WTC11 (cell line): ENCODE data around the gene HSPBAP1. TPM values are rescaled to one million over a fixed set of nuclear protein-coding genes. Genes with fewer than 3 reads are reported as not detected.
"Not testable (repeated sequence)": the region's sequence is repeated elsewhere in the genome, so short reads cannot be mapped to it uniquely, and the experiment has no call there.

Experiments used
- ATAC-seq: fragments of 200-7000 bp; cut with Tn5 transposase; 2 replicates; pipeline ENCODE4 v1.10.0; 2021; ENCODE audit warnings: mild to moderate bottlenecking, moderate library complexity
- CTCF ChIA-PET: fragments of 300-600 bp; sonication (Branson Sonifier 250); formaldehyde crosslinking; loops from one replicate; lab custom pipeline; 2021; ENCODE audit warnings: antibody characterized with exemption; lab: Charles Lee
- POLR2A ChIA-PET: fragments of 350-600 bp; sonication (Branson Sonifier 250); formaldehyde crosslinking; loops from one replicate; lab custom pipeline; 2021; ENCODE audit warnings: antibody characterized with exemption; lab: Charles Lee
- DNase-seq: peaks from one replicate; pipeline ENCODE4 v3.0.0; 2021; ENCODE audit warnings: low spot score
- H3K27ac Mint-ChIP-seq: 2 replicates; pipeline ENCODE4 v1.8.0; 2021; ENCODE audit warnings: mixed read lengths
- H3K27me3 Mint-ChIP-seq: 2 replicates; pipeline ENCODE4 v1.8.0; 2021; ENCODE audit warnings: low read depth, mild to moderate bottlenecking, moderate library complexity, mixed read lengths
- H3K36me3 Mint-ChIP-seq: 2 replicates; pipeline ENCODE4 v1.8.0; 2021; ENCODE audit warnings: mixed read lengths
- H3K4me1 Mint-ChIP-seq: 2 replicates; pipeline ENCODE4 v1.8.0; 2022; ENCODE audit warnings: mixed read lengths
- H3K4me3 Mint-ChIP-seq: 2 replicates; pipeline ENCODE4 v1.8.0; 2021; ENCODE audit warnings: mild to moderate bottlenecking, moderate library complexity, mixed read lengths
- H3K9me3 Mint-ChIP-seq: 2 replicates; pipeline ENCODE4 v1.8.0; 2021; ENCODE audit warnings: mixed read lengths
- ETV6 ChIP-seq: sonication (generic); formaldehyde crosslinking; IDR thresholded peaks from 2 replicates; pipeline ENCODE4 v1.8.1; 2022; ENCODE audit warnings: mild to moderate bottlenecking, missing genetic modification reagents
- FOXP1 ChIP-seq: sonication (generic); formaldehyde crosslinking; IDR thresholded peaks from 2 replicates; pipeline ENCODE4 v1.8.0; 2022; ENCODE audit warnings: missing genetic modification reagents, mild to moderate bottlenecking, moderate library complexity, borderline replicate concordance
- GRHL2 ChIP-seq: fragments of 250-450 bp; sonication (Bioruptor Pico); IDR thresholded peaks from 2 replicates; pipeline ENCODE4 v1.8.0; 2022; ENCODE audit warnings: mild to moderate bottlenecking, moderate library complexity; ENCODE audit not compliant: insufficient replicate concordance, severe bottlenecking
- MYBL2 ChIP-seq: sonication (generic); formaldehyde crosslinking; IDR thresholded peaks from 2 replicates; pipeline ENCODE4 v1.8.1; 2023; ENCODE audit warnings: mild to moderate bottlenecking, moderate library complexity, missing genetic modification reagents
- NFYB ChIP-seq: sonication (generic); formaldehyde crosslinking; conservative IDR thresholded peaks from 2 replicates; pipeline ENCODE4 v1.8.0; 2022; ENCODE audit warnings: low read depth, missing genetic modification reagents
- RELA ChIP-seq: sonication (generic); formaldehyde crosslinking; IDR thresholded peaks from 2 replicates; pipeline ENCODE4 v1.8.1; 2022; ENCODE audit warnings: missing genetic modification reagents, mild to moderate bottlenecking, borderline replicate concordance
- TCF7 ChIP-seq: sonication (generic); formaldehyde crosslinking; IDR thresholded peaks from 2 replicates; pipeline ENCODE4 v1.8.0; 2022; ENCODE audit warnings: mild to moderate bottlenecking, low read depth, missing genetic modification reagents, moderate library complexity
- ZBTB21 ChIP-seq: sonication (generic); formaldehyde crosslinking; IDR thresholded peaks from 2 replicates; pipeline ENCODE4 v1.8.1; 2023; ENCODE audit warnings: mild to moderate bottlenecking, missing genetic modification reagents, borderline replicate concordance
- ZNF396 ChIP-seq: fragments of 250-450 bp; sonication (Bioruptor Pico); IDR thresholded peaks from 2 replicates; pipeline ENCODE4 v1.8.0; 2021; ENCODE audit warnings: mild to moderate bottlenecking, moderate library complexity, borderline replicate concordance
- ZNF423 ChIP-seq: fragments of 250-450 bp; sonication (Bioruptor Pico); IDR thresholded peaks from 2 replicates; pipeline ENCODE4 v2.1.2; 2022; ENCODE audit warnings: mild to moderate bottlenecking, moderate library complexity
- total RNA-seq: library from RNA; stranded (reverse); gene quantifications from 3 replicates; pipeline ENCODE4 v1.2.3, GENCODE V29; 2021
- TF ChIP-seq, protein P1 (sequence below): sonication (generic); formaldehyde crosslinking; IDR thresholded peaks from 2 replicates; pipeline ENCODE4 v1.8.0; 2022; ENCODE audit warnings: mild to moderate bottlenecking, missing genetic modification reagents
- TF ChIP-seq, protein P2 (sequence below): sonication (generic); formaldehyde crosslinking; IDR thresholded peaks from 2 replicates; pipeline ENCODE4 v1.8.1; 2023; ENCODE audit warnings: mild to moderate bottlenecking, missing genetic modification reagents
- TF ChIP-seq, protein P3 (sequence below): sonication (generic); formaldehyde crosslinking; IDR thresholded peaks from 2 replicates; pipeline ENCODE4 v1.8.1; 2022; ENCODE audit warnings: missing genetic modification reagents, borderline replicate concordance
- TF ChIP-seq, protein P4 (sequence below): sonication (generic); formaldehyde crosslinking; IDR thresholded peaks from 2 replicates; pipeline ENCODE4 v1.8.1; 2022; ENCODE audit warnings: mild to moderate bottlenecking, moderate library complexity, missing genetic modification reagents
- TF ChIP-seq, protein P5 (sequence below): fragments of 250-450 bp; sonication (Bioruptor Pico); IDR thresholded peaks from 2 replicates; pipeline ENCODE4 v2.1.2; 2022; ENCODE audit warnings: mild to moderate bottlenecking, moderate library complexity
- TF ChIP-seq, protein P6 (sequence below): sonication (generic); formaldehyde crosslinking; IDR thresholded peaks from 2 replicates; pipeline ENCODE4 v1.8.0; 2023; ENCODE audit warnings: mild to moderate bottlenecking, missing genetic modification reagents
- TF ChIP-seq, protein P7 (sequence below): sonication (generic); formaldehyde crosslinking; IDR thresholded peaks from 2 replicates; pipeline ENCODE4 v1.8.1; 2022; ENCODE audit warnings: low read depth, missing genetic modification reagents, borderline replicate concordance
- TF ChIP-seq, protein P8 (sequence below): sonication (generic); formaldehyde crosslinking; IDR thresholded peaks from 2 replicates; pipeline ENCODE4 v1.8.0; 2022; ENCODE audit warnings: mild to moderate bottlenecking, missing genetic modification reagents
- TF ChIP-seq, protein P9 (sequence below): sonication (generic); formaldehyde crosslinking; conservative IDR thresholded peaks from 2 replicates; pipeline ENCODE4 v1.8.1; 2022; ENCODE audit warnings: mild to moderate bottlenecking, missing genetic modification reagents

Gene HSPBAP1
- total RNA-seq, 1 experiment from 2014 or later = 9.1 TPM

DNA sequence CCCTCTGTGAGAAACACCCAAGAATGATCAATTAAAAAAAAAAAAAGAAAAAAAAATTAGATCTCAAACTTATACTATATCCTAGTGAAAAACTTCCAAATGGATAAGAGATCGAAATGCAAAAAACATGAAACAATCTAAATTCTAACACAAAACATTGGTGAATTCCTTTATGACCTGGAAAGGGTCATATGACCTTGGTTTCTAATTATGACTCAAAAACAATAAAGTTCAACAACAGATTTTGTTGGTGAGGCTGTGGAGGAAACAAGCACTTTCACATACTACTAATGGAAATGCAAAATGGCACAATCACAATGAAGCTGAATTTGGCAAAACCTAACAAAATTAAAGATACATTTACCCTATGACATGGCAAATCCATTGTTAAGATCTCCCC is 45.3 kb downstream of the HSPBAP1 start:
- Mint-ChIP-seq H3K27ac (no peak overlapping the region), H3K4me3 (no peak overlapping the region), H3K9me3 (peaks cover 23% of the 10 kb centered on the region), H3K36me3 (peaks cover 34% of the 10 kb centered on the region), H3K4me1 (no peaks in the 10 kb centered on the region), H3K27me3 (no peaks in the 10 kb centered on the region)
- ChIA-PET CTCF (no interaction called here), POLR2A (no interaction called here)
- no peak for ATAC-seq
- DNase-seq = no peak
- TF ChIP-seq, protein P1, sequence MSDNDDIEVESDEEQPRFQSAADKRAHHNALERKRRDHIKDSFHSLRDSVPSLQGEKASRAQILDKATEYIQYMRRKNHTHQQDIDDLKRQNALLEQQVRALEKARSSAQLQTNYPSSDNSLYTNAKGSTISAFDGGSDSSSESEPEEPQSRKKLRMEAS (CRISPR knock-in tag) = no peak
- TF ChIP-seq ZBTB21 (CRISPR knock-in tag) (no peak), ZNF423 (CRISPR knock-in tag) (no peak), FOXP1 (no peak), NFYB (CRISPR knock-in tag) (no peak), ZNF396 (CRISPR knock-in tag) (no peak), GRHL2 (CRISPR knock-in tag) (no peak), RELA (CRISPR knock-in tag) (no peak)
- TF ChIP-seq, protein P2, sequence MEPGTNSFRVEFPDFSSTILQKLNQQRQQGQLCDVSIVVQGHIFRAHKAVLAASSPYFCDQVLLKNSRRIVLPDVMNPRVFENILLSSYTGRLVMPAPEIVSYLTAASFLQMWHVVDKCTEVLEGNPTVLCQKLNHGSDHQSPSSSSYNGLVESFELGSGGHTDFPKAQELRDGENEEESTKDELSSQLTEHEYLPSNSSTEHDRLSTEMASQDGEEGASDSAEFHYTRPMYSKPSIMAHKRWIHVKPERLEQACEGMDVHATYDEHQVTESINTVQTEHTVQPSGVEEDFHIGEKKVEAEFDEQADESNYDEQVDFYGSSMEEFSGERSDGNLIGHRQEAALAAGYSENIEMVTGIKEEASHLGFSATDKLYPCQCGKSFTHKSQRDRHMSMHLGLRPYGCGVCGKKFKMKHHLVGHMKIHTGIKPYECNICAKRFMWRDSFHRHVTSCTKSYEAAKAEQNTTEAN (CRISPR knock-in tag) = no peak
- TF ChIP-seq, protein P3, sequence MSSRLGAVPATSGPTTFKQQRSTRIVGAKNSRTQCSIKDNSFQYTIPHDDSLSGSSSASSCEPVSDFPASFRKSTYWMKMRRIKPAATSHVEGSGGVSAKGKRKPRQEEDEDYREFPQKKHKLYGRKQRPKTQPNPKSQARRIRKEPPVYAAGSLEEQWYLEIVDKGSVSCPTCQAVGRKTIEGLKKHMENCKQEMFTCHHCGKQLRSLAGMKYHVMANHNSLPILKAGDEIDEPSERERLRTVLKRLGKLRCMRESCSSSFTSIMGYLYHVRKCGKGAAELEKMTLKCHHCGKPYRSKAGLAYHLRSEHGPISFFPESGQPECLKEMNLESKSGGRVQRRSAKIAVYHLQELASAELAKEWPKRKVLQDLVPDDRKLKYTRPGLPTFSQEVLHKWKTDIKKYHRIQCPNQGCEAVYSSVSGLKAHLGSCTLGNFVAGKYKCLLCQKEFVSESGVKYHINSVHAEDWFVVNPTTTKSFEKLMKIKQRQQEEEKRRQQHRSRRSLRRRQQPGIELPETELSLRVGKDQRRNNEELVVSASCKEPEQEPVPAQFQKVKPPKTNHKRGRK (CRISPR knock-in tag) = no peak
- TF ChIP-seq, protein P4, sequence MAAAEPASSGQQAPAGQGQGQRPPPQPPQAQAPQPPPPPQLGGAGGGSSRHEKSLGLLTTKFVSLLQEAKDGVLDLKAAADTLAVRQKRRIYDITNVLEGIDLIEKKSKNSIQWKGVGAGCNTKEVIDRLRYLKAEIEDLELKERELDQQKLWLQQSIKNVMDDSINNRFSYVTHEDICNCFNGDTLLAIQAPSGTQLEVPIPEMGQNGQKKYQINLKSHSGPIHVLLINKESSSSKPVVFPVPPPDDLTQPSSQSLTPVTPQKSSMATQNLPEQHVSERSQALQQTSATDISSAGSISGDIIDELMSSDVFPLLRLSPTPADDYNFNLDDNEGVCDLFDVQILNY (CRISPR knock-in tag) = no peak
- TF ChIP-seq, protein P5, sequence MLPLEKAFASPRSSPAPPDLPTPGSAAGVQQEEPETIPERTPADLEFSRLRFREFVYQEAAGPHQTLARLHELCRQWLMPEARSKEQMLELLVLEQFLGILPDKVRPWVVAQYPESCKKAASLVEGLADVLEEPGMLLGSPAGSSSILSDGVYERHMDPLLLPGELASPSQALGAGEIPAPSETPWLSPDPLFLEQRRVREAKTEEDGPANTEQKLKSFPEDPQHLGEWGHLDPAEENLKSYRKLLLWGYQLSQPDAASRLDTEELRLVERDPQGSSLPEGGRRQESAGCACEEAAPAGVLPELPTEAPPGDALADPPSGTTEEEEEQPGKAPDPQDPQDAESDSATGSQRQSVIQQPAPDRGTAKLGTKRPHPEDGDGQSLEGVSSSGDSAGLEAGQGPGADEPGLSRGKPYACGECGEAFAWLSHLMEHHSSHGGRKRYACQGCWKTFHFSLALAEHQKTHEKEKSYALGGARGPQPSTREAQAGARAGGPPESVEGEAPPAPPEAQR (CRISPR knock-in tag) = no peak

DNA sequence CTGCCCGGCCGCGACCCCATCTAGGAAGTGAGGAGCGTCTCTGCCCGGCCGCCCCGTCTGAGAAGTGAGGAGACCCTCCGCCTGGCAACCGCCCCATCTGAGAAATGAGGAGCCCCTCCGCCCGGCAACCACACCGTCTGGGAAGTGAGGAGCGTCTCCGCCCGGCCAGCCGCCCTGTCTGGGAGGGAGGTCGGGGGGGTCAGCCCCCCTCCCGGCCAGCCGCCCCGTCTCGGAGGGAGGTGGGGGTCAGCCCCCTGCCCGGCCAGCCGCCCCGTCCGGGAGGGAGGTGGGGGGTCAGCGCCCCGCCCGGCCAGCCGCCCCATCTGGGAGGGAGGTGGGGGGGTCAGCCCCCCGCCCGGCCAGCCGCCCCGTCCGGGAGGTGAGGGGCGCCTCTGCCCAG is 46.3 kb downstream of the HSPBAP1 start:
- H3K4me1 Mint-ChIP-seq, DNase-seq, H3K27ac Mint-ChIP-seq, ATAC-seq, POLR2A ChIA-PET, CTCF ChIA-PET, H3K4me3 Mint-ChIP-seq, H3K27me3 Mint-ChIP-seq: not testable (repeated sequence)
- peaks cover 43% of the 10 kb centered on the region for H3K36me3 Mint-ChIP-seq
- peaks cover 25% of the 10 kb centered on the region for H3K9me3 Mint-ChIP-seq

DNA sequence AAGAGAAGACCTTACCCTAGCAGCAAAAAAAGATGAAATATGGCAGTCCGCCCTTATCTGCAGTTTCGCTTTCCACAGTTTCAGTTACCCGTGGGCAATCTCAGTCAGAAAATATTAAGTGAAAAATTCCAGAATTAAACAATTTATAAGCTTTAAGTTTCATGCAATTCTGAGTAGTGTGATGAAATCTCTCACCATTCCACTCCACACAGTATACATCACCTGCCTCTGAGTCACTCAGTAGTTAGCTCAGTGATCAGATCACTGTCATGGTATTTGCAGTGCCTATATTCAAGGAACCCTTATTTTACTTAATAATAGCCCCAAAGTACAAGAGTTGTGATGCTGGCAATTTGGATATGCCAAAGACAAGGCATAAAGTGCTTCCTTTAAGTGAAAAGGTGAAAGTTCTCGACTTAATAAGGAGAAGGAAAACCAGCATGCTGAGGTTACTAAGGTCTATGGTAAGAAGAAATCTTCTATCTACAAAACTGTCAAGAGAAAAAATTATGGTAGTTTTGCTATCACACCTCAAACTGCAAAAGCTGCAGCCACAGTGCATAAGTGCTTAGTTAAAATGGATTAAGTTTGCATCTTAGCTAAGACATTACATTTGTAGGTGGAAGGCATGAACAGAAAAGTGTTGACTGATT is 48.1 kb downstream of the HSPBAP1 start:
- no peaks in the 10 kb centered on the region for H3K4me1 Mint-ChIP-seq
- no peak overlapping the region for H3K4me3 Mint-ChIP-seq
- H3K9me3 Mint-ChIP-seq = peaks cover 26% of the 10 kb centered on the region
- POLR2A ChIA-PET = no interaction called here
- ATAC-seq (no peak), DNase-seq (no peak)
- peaks cover 48% of the 10 kb centered on the region for H3K36me3 Mint-ChIP-seq
- CTCF ChIA-PET = interaction anchor here (0.5 to 1.7 kb wide), 2 partner anchors 9 to 365 kb away, joined by 3 to 10 read pairs; no protein-coding TSS in a partner anchor
- no peaks in the 10 kb centered on the region for H3K27me3 Mint-ChIP-seq
- H3K27ac Mint-ChIP-seq = no peak overlapping the region
- TF ChIP-seq, protein P6, sequence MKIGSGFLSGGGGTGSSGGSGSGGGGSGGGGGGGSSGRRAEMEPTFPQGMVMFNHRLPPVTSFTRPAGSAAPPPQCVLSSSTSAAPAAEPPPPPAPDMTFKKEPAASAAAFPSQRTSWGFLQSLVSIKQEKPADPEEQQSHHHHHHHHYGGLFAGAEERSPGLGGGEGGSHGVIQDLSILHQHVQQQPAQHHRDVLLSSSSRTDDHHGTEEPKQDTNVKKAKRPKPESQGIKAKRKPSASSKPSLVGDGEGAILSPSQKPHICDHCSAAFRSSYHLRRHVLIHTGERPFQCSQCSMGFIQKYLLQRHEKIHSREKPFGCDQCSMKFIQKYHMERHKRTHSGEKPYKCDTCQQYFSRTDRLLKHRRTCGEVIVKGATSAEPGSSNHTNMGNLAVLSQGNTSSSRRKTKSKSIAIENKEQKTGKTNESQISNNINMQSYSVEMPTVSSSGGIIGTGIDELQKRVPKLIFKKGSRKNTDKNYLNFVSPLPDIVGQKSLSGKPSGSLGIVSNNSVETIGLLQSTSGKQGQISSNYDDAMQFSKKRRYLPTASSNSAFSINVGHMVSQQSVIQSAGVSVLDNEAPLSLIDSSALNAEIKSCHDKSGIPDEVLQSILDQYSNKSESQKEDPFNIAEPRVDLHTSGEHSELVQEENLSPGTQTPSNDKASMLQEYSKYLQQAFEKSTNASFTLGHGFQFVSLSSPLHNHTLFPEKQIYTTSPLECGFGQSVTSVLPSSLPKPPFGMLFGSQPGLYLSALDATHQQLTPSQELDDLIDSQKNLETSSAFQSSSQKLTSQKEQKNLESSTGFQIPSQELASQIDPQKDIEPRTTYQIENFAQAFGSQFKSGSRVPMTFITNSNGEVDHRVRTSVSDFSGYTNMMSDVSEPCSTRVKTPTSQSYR (CRISPR knock-in tag) = no peak
- TF ChIP-seq MYBL2 (CRISPR knock-in tag) = no peak
- TF ChIP-seq, protein P7, sequence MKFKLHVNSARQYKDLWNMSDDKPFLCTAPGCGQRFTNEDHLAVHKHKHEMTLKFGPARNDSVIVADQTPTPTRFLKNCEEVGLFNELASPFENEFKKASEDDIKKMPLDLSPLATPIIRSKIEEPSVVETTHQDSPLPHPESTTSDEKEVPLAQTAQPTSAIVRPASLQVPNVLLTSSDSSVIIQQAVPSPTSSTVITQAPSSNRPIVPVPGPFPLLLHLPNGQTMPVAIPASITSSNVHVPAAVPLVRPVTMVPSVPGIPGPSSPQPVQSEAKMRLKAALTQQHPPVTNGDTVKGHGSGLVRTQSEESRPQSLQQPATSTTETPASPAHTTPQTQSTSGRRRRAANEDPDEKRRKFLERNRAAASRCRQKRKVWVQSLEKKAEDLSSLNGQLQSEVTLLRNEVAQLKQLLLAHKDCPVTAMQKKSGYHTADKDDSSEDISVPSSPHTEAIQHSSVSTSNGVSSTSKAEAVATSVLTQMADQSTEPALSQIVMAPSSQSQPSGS = no peak
- no peak for TF ChIP-seq TCF7 (CRISPR knock-in tag)
- TF ChIP-seq ETV6 (CRISPR knock-in tag) = no peak
- TF ChIP-seq, protein P8, sequence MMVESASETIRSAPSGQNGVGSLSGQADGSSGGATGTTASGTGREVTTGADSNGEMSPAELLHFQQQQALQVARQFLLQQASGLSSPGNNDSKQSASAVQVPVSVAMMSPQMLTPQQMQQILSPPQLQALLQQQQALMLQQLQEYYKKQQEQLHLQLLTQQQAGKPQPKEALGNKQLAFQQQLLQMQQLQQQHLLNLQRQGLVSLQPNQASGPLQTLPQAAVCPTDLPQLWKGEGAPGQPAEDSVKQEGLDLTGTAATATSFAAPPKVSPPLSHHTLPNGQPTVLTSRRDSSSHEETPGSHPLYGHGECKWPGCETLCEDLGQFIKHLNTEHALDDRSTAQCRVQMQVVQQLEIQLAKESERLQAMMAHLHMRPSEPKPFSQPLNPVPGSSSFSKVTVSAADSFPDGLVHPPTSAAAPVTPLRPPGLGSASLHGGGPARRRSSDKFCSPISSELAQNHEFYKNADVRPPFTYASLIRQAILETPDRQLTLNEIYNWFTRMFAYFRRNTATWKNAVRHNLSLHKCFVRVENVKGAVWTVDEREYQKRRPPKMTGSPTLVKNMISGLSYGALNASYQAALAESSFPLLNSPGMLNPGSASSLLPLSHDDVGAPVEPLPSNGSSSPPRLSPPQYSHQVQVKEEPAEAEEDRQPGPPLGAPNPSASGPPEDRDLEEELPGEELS (CRISPR knock-in tag) = no peak
- TF ChIP-seq, protein P9, sequence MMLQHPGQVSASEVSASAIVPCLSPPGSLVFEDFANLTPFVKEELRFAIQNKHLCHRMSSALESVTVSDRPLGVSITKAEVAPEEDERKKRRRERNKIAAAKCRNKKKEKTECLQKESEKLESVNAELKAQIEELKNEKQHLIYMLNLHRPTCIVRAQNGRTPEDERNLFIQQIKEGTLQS = no peak
